Occipital lobe (tissue), 2 donors: ENCODE results near the gene ERC2. TPM values are rescaled to one million over a fixed set of nuclear protein-coding genes. Genes with fewer than 3 reads are reported as not detected.
"Not testable (repeated sequence)": the region's sequence is repeated elsewhere in the genome, so short reads cannot be mapped to it uniquely, and the experiment has no call there.

ENCODE experiments used
- DNase-seq: peaks from one replicate; lab custom pipeline; 2025; lab: John Stamatoyannopoulos, UW
- total RNA-seq: library from RNA; depleted of rRNA; stranded (reverse); fragments of >200 nt; gene quantifications from one replicate; pipeline ENCODE4 v1.2.3, GENCODE V29; 2014

ERC2 gene
- total RNA-seq, 1 donor from 2014 or later, result 59.7 TPM

- no peak for DNase-seq
Observed at GRCh38 chr3:56316944-56317343, 151.3 kb downstream of the ERC2 start.

GRCh38 chr3:56314842-56315241 lies 153.4 kb downstream of the ERC2 start:
- DNase-seq, result no peak

GRCh38 chr3:56309465-56309864 lies 158.8 kb downstream of the ERC2 start:
- no peak for DNase-seq

GRCh38 chr3:56308471-56308870 lies 159.8 kb downstream of the ERC2 start:
- DNase-seq, result no peak

GRCh38 chr3:56304069-56304468 lies 164.2 kb downstream of the ERC2 start:
- no peak for DNase-seq

GRCh38 chr3:56303487-56303886 lies 164.8 kb downstream of the ERC2 start:
- DNase-seq, result no peak

DNA sequence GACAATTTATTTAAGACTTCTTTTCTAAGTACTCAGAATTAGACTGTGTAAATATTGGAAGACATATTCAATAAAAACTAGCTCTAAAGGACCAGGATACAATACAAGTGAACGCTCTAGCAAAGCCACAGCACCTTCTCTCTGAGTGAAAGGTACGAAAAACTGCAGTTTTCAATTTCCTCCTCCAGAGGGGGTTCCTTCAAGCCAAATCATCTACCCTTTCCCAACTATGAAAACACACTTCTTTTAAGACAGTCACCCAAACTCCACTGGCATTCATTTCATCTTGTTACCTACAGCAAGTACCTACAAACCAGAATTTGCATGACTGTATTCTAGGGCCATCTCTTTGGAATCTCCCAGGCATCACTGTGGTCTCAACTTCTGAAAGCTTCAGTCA lies 165.8 kb downstream of the ERC2 start:
- no peak for DNase-seq

DNA sequence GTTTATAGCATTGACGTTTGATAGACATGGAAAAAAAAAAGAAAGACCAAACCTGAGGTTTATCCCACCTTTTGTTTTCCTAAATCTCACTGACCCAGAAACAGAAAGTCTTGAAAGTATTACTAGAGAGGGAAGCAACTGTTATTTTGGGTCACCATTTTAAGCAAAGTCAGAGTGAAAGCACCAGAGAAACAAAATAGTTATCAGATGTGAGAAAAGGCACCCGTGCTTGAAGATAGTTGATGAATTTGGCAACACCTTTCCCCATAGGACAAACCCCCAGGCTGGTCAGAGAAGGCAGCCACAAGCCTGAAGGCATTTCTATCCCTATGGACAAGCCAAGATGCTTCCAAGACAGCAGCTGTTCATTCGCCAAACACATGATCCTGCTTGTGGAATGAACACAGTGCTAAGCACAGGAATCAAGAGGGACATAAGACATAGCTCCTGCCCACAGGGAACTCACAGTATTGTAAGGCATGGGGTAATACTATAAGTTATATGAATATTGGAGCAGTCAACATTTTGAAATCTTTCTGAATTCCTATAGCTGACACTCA lies 170.9 kb downstream of the ERC2 start:
- DNase-seq, result no peak

DNA sequence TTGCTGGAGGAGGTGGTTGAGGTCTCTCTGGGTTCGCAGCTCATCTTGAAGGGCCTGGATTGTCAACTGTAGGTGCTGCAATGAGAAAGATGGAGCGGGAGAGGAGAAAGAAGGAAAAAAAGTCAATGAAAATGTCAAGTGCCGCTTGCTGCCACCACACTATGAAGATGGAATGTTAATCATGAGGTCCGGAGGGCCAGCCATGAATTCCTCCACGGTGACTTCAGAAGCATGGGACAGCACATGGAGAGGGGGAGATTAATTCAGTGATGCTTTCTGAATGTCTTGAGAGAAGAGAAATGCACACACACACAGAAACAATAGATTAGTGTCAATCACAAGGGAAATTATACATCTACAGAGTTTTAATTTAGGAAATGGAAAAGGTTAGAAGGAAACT lies 171.9 kb downstream of the ERC2 start:
- DNase-seq, result no peak

- no peak for DNase-seq
Observed at GRCh38 chr3:56295161-56295560, 173.1 kb downstream of the ERC2 start.

GRCh38 chr3:56294286-56294685 lies 174.0 kb downstream of the ERC2 start:
- no peak for DNase-seq

GRCh38 chr3:56291953-56292352 lies 176.3 kb downstream of the ERC2 start:
- no peak for DNase-seq

DNA sequence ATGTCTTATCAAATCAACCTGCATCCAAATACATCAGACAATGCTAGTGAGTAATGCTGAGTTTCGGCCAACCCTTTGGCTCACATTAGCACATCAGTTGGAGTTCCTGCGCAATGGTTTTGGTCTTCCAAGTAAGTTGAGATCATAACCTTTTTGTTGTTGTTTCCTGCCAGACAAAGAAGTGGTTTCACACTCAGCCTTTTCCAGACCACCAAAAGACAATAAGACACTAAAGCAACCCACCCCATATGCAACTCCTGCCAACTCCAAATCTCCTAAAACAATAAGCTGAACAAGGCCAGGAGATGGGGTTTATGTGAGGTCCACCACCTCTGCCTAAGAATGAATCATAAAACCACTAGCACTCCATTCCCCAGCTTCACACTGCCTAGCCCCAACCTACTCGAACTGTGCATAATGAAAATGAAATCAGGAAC lies 177.0 kb downstream of the ERC2 start:
- no peak for DNase-seq

GRCh38 chr3:56290374-56290773 lies 177.9 kb downstream of the ERC2 start:
- no peak for DNase-seq

GRCh38 chr3:56288258-56288657 lies 180.0 kb downstream of the ERC2 start:
- no peak for DNase-seq

GRCh38 chr3:56282341-56282740 lies 185.9 kb downstream of the ERC2 start:
- no peak for DNase-seq

GRCh38 chr3:56277236-56277635 lies 191.0 kb downstream of the ERC2 start:
- DNase-seq, result no peak

- no peak for DNase-seq
Observed at GRCh38 chr3:56275120-56275519, 193.1 kb downstream of the ERC2 start.

DNA sequence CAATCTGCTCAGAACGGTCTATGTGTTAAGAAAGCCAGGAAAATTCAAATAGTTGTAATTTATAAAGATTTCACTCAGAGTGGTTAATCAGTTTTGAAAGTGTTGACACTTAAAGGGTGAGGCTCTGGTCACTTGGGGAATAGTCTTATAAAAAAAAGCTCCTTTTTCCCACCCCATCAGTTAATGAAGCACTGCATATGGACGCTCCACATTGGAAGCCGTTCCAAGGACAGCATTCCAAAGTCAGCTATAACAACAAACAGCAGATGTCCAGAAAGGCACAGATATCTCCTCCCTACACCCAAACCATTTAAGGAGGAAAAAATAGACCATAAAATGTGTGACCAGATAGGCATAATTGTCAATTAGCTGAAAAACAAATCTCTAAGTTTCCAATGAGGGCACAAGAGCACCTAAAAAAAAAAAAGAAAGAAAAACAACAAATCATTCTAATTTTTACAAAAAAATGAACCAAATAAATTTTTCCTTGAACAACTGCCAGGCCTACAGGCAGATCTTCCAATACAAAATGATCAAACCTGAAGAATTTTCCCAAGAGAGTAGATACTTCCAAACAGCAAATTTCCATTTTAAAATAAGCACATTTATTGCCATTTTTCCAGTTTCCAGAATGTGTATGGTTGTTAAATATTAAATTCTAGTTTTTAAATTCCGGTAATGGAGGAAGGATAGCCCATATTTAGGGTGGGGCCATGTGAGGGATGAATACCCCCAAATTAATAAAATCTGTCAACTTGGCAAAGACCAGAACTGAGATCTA lies 198.3 kb downstream of the ERC2 start:
- DNase-seq, result no peak

GRCh38 chr3:56268616-56269383 lies 199.5 kb downstream of the ERC2 start:
- DNase-seq, result no peak

GRCh38 chr3:56261852-56262251 lies 206.4 kb downstream of the ERC2 start:
- not testable (repeated sequence) for DNase-seq

GRCh38 chr3:56260262-56260661 lies 208.0 kb downstream of the ERC2 start:
- no peak for DNase-seq

GRCh38 chr3:56257826-56258225 lies 210.4 kb downstream of the ERC2 start:
- no peak for DNase-seq
